HepG2 (cell line): ENCODE measurements around the gene CSKMT. TPM values are rescaled to one million over a fixed set of nuclear protein-coding genes. Genes with fewer than 3 reads are reported as not detected.

Source experiments
- GATAD1 ChIP-seq: IDR thresholded peaks from 2 replicates; pipeline ENCODE4 v1.6.1; 2016; ENCODE audit warnings: missing genetic modification reagents, missing compliant biosample characterization
- JUN ChIP-seq: sonication (generic); formaldehyde crosslinking; IDR thresholded peaks from 2 replicates; pipeline ENCODE4 v1.4.0; 2020; ENCODE audit warnings: mild to moderate bottlenecking, missing genetic modification reagents
- LCORL ChIP-seq, 2 experiments: fragments of 450-650 bp in 1 of 2; sonication (generic) in 1 of 2; formaldehyde crosslinking in 1 of 2; IDR thresholded peaks; 2 replicates each; pipeline versions ENCODE4 v1.5.0 to v1.6.1; 2017 to 2020; ENCODE audit warnings: antibody characterized with exemption in 1 of 2, missing genetic modification reagents in 1 of 2
- NCOA5 ChIP-seq: sonication (generic); formaldehyde crosslinking; IDR thresholded peaks from 2 replicates; pipeline ENCODE4 v1.4.0; 2020; ENCODE audit warnings: missing genetic modification reagents
- SOX13 ChIP-seq, 3 experiments: fragments of 450-650 bp in 1 of 3; sonication (generic) in 1 of 3; formaldehyde crosslinking in 1 of 3; IDR thresholded peaks in 2 of 3; conservative IDR thresholded peaks in 1 of 3; 2 replicates each; pipeline versions ENCODE4 v1.5.0 to v1.6.1; 2016 to 2020; ENCODE audit warnings: antibody characterized with exemption in 1 of 3, mild to moderate bottlenecking in 1 of 3, missing compliant biosample characterization in 1 of 3, missing genetic modification reagents in 1 of 3, moderate library complexity in 1 of 3
- YY1 ChIP-seq: IDR thresholded peaks from 2 replicates; pipeline ENCODE4 v1.6.1; 2011; ENCODE audit warnings: low read length, low read depth, moderate library complexity, mild to moderate bottlenecking; ENCODE audit not compliant: insufficient read depth, insufficient replicate concordance
- ZNF329 ChIP-seq: sonication (generic); formaldehyde crosslinking; IDR thresholded peaks from 2 replicates; pipeline ENCODE4 v1.9.0; 2021; ENCODE audit warnings: low read depth, mild to moderate bottlenecking, missing genetic modification reagents
- ZNF891 ChIP-seq: sonication (generic); formaldehyde crosslinking; IDR thresholded peaks from 2 replicates; pipeline ENCODE4 v1.5.0; 2020; ENCODE audit warnings: mild to moderate bottlenecking, missing genetic modification reagents
- polyA plus RNA-seq, 8 experiments: library from polyadenylated mRNA; depleted of rRNA in 3 of 8; stranded (reverse) in 7 of 8; unstranded in 1 of 8; fragments of >200 nt; fragmentation: Illumina TruSeq in 4 of 8; extraction: Trizol in 4 of 8; gene quantifications; 2 replicates each; pipeline versions ENCODE4 v1.2.1 to v1.2.3, GENCODE V29; 2011 to 2016; ENCODE audit warnings: low read depth in 4 of 8, missing spikeins in 1 of 8, mixed read lengths in 1 of 8; ENCODE audit not compliant: insufficient read depth in 1 of 8
- total RNA-seq, 5 experiments: library from RNA; depleted of rRNA; stranded (reverse); fragments of >200 nt; fragmentation: Illumina TruSeq; extraction: Trizol; gene quantifications; 2 replicates each; pipeline ENCODE4 v1.2.3, GENCODE V29; 2016; ENCODE audit warnings: low read depth in 1 of 5
- TF ChIP-seq, protein P1 (sequence below): sonication (generic); formaldehyde crosslinking; IDR thresholded peaks from 2 replicates; pipeline ENCODE4 v1.8.1; 2023; ENCODE audit warnings: mild to moderate bottlenecking, missing genetic modification reagents
- TF ChIP-seq, protein P2 (sequence below): IDR thresholded peaks from 2 replicates; pipeline ENCODE4 v1.6.1; 2016; ENCODE audit warnings: missing biosample characterization, missing genetic modification reagents, low read depth
- TF ChIP-seq, protein P3 (sequence below): sonication (generic); formaldehyde crosslinking; IDR thresholded peaks from 2 replicates; pipeline ENCODE4 v1.8.0; 2022; ENCODE audit warnings: missing genetic modification reagents, mild to moderate bottlenecking, borderline replicate concordance
- TF ChIP-seq, protein P4 (sequence below): sonication (generic); formaldehyde crosslinking; IDR thresholded peaks from 2 replicates; pipeline ENCODE4 v1.4.0; 2020; ENCODE audit warnings: mild to moderate bottlenecking, missing genetic modification reagents
- TF ChIP-seq, protein P5 (sequence below): sonication (generic); formaldehyde crosslinking; conservative IDR thresholded peaks from 2 replicates; pipeline ENCODE4 v1.8.0; 2022; ENCODE audit warnings: mild to moderate bottlenecking, moderate library complexity, missing genetic modification reagents

The CSKMT gene
- total and polyA plus RNA-seq, 2 of the 13 experiments (the other 11 are each of a cell fraction or from before 2014, with no cell fraction given) = 7.6 to 31.8 TPM

DNA sequence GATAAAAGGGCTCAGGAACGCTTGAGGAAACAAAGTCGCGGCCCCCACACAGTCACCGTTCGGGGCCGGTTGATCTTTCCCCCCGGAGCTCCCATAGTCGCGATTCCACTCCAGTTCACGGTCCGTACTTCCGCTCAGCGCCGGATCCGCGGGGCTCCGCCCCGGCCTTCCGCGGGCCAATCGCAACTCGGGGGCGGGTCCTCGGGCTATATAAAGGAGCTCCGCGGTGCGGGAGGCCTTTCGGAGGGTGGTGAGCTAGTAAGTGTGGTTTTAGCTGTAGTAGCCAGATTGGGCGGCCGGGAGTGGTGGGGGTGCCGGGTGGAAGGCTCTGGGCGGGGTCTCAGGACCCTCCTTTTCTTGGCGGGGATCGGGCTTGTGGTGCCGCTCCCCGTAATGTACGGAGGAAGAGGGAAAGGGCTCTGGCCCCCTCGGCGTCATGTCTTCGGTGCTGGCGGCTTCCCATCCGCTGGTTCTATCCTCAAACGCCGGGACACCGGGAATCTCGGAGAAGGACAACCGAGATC is at the start of gene CSKMT, which contains the start of gene C11orf98 (continued):
- TF ChIP-seq SOX13 (IDR thresholded peaks at IDR 0.05) (0 out of 2 replicates have a peak, but pooled peaks have one; percentile 46), SOX13 (CRISPR knock-in tag; conservative IDR thresholded peaks at IDR 0.05 in 1 of 2, IDR thresholded peaks at IDR 0.05 in 1 of 2) (peak in 1 of 2 experiments; percentile 40; a peak in 3 of 4 replicates), JUN (no peak), ZNF891 (CRISPR knock-in tag) (no peak), YY1 (peak; percentile 75), LCORL (IDR thresholded peaks at IDR 0.05) (no peak), LCORL (CRISPR knock-in tag; IDR thresholded peaks at IDR 0.05) (no peak), GATAD1 (CRISPR knock-in tag) (peak; percentile 62; the same call in 1 of the 2 replicates), NCOA5 (CRISPR knock-in tag) (0 out of 2 replicates have a peak, but pooled peaks have one; percentile 63), ZNF329 (CRISPR knock-in tag) (no peak; the same call in 1 of the 2 replicates)
- TF ChIP-seq, protein P1, sequence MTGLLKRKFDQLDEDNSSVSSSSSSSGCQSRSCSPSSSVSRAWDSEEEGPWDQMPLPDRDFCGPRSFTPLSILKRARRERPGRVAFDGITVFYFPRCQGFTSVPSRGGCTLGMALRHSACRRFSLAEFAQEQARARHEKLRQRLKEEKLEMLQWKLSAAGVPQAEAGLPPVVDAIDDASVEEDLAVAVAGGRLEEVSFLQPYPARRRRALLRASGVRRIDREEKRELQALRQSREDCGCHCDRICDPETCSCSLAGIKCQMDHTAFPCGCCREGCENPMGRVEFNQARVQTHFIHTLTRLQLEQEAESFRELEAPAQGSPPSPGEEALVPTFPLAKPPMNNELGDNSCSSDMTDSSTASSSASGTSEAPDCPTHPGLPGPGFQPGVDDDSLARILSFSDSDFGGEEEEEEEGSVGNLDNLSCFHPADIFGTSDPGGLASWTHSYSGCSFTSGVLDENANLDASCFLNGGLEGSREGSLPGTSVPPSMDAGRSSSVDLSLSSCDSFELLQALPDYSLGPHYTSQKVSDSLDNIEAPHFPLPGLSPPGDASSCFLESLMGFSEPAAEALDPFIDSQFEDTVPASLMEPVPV (CRISPR knock-in tag) = no peak
- TF ChIP-seq, protein P2, sequence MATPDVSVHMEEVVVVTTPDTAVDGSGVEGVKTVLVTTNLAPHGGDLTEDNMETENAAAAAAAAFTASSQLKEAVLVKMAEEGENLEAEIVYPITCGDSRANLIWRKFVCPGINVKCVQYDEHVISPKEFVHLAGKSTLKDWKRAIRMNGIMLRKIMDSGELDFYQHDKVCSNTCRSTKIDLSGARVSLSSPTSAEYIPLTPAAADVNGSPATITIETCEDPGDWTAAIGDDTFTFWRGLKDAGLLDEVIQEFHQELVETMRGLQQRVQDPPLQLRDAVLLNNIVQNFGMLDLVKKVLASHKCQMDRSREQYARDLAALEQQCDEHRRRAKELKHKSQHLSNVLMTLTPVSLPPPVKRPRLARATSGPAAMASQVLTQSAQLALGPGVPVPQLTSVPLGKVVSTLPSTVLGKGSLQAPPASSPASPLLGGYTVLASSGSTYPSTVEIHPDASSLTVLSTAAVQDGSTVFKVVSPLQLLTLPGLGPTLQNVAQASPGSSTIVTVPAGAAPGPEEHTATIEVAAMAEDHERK (CRISPR knock-in tag) = no peak
- TF ChIP-seq, protein P3, sequence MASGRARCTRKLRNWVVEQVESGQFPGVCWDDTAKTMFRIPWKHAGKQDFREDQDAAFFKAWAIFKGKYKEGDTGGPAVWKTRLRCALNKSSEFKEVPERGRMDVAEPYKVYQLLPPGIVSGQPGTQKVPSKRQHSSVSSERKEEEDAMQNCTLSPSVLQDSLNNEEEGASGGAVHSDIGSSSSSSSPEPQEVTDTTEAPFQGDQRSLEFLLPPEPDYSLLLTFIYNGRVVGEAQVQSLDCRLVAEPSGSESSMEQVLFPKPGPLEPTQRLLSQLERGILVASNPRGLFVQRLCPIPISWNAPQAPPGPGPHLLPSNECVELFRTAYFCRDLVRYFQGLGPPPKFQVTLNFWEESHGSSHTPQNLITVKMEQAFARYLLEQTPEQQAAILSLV (CRISPR knock-in tag) = no peak
- TF ChIP-seq, protein P4, sequence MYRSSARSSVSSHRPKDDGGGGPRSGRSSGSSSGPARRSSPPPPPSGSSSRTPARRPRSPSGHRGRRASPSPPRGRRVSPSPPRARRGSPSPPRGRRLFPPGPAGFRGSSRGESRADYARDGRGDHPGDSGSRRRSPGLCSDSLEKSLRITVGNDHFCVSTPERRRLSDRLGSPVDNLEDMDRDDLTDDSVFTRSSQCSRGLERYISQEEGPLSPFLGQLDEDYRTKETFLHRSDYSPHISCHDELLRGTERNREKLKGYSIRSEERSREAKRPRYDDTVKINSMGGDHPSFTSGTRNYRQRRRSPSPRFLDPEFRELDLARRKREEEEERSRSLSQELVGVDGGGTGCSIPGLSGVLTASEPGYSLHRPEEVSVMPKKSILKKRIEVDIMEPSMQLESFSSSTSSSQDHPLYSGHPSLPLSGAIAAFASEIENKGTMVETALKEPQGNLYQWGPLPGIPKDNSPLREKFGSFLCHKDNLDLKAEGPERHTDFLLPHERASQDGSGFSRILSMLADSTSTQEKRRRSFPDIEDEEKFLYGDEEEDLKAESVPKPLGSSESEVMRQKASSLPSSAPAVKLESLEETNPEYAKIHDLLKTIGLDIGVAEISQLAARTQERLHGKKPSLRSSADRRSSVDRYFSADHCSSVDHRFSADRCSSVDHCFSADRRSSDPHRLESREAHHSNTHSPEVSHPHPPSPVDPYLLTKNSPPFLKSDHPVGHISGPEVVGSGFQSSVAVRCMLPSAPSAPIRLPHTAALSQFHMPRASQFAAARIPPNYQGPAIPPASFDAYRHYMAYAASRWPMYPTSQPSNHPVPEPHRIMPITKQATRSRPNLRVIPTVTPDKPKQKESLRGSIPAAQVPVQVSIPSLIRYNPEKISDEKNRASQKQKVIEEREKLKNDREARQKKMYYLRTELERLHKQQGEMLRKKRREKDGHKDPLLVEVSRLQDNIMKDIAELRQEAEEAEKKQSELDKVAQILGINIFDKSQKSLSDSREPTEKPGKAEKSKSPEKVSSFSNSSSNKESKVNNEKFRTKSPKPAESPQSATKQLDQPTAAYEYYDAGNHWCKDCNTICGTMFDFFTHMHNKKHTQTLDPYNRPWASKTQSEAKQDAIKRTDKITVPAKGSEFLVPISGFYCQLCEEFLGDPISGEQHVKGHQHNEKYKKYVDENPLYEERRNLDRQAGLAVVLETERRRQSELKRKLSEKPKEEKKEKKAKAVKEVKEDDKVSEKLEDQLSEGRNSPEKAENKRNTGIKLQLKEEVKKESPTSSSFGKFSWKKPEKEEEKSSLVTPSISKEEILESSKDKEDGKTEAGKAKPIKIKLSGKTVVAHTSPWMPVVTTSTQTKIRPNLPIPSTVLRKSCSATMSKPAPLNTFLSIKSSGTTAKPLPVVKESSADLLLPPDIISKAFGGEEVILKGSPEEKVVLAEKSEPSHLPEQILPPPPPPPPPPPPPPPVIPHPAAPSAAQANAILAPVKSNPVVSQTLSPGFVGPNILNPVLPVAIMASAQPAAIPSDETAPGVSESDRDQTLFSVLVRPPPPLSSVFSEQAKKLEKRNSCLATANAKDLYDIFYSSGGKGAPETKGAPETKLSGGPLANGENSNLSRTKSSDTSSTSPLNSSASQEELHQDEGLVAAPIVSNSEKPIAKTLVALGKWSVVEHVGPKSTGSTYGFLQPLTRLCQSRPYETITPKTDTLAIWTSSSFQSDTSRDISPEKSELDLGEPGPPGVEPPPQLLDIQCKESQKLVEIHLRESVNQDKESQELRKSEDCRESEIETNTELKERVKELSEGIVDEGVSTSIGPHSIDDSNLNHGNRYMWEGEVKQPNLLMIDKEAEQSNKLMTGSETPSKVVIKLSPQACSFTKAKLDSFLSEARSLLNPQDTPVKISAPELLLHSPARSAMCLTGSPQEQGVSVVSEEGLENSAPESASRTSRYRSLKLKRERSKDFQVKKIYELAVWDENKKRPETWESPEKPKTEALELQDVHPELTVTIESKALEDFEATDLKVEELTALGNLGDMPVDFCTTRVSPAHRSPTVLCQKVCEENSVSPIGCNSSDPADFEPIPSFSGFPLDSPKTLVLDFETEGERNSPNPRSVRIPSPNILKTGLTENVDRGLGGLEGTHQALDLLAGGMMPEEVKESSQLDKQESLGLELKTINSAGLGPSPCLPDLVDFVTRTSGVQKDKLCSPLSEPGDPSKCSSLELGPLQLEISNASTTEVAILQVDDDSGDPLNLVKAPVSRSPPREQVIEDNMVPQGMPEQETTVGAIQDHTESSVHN (CRISPR knock-in tag) = 0 out of 2 replicates have a peak, but pooled peaks have one; percentile 76
- TF ChIP-seq, protein P5, sequence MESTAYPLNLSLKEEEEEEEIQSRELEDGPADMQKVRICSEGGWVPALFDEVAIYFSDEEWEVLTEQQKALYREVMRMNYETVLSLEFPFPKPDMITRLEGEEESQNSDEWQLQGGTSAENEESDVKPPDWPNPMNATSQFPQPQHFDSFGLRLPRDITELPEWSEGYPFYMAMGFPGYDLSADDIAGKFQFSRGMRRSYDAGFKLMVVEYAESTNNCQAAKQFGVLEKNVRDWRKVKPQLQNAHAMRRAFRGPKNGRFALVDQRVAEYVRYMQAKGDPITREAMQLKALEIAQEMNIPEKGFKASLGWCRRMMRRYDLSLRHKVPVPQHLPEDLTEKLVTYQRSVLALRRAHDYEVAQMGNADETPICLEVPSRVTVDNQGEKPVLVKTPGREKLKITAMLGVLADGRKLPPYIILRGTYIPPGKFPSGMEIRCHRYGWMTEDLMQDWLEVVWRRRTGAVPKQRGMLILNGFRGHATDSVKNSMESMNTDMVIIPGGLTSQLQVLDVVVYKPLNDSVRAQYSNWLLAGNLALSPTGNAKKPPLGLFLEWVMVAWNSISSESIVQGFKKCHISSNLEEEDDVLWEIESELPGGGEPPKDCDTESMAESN (CRISPR knock-in tag) = 0 out of 2 replicates have a peak, but pooled peaks have one; percentile 48
